Calu3 (cell line): ENCODE data around the gene CRYGB. TPM values are rescaled to one million over a fixed set of nuclear protein-coding genes. Genes with fewer than 3 reads are reported as not detected.

ENCODE experiments used
- BruUV-seq: library from RNA; stranded (reverse); fragments of 400-500 nt; replicated peaks from 2 replicates; lab custom pipeline; 2021; lab: Mats Ljungman, UMichigan
- CTCF ChIA-PET: fragments of 300-600 bp; sonication (Branson Sonifier 250); formaldehyde crosslinking; loops from one replicate; lab custom pipeline; 2022; ENCODE audit warnings: antibody characterized with exemption; lab: Charles Lee
- DNase-seq: peaks from one replicate; pipeline ENCODE4 v3.0.0; 2022
- H3K27ac Mint-ChIP-seq: one replicate; pipeline ENCODE4 v1.8.0; 2022; ENCODE audit warnings: mixed read lengths; ENCODE audit not compliant: unreplicated experiment
- H3K27me3 Mint-ChIP-seq: one replicate; pipeline ENCODE4 v1.8.0; 2022; ENCODE audit warnings: mixed read lengths; ENCODE audit not compliant: unreplicated experiment
- H3K36me3 Mint-ChIP-seq: one replicate; pipeline ENCODE4 v1.8.0; 2022; ENCODE audit warnings: mild to moderate bottlenecking, moderate library complexity, mixed read lengths; ENCODE audit not compliant: insufficient read depth, unreplicated experiment
- H3K4me1 Mint-ChIP-seq: one replicate; pipeline ENCODE4 v1.8.0; 2022; ENCODE audit warnings: mild to moderate bottlenecking, low read depth, mixed read lengths; ENCODE audit not compliant: unreplicated experiment
- H3K4me3 Mint-ChIP-seq: one replicate; pipeline ENCODE4 v1.8.0; 2022; ENCODE audit warnings: mild to moderate bottlenecking, low read depth, moderate library complexity, mixed read lengths; ENCODE audit not compliant: unreplicated experiment
- H3K9me3 Mint-ChIP-seq: one replicate; pipeline ENCODE4 v1.8.0; 2022; ENCODE audit warnings: low read depth, mixed read lengths; ENCODE audit not compliant: unreplicated experiment
- intact Hi-C: fragments of 100-400 bp; cut with micrococcal nuclease; formaldehyde crosslinking; loops from one replicate; pipeline ENCODE4 v1.10.0; 2022; ENCODE audit not compliant: unreplicated experiment
- total RNA-seq: library from RNA; stranded (reverse); gene quantifications from 2 replicates; pipeline ENCODE4 v1.2.3, GENCODE V29; 2022
- TF ChIP-seq, protein P1 (sequence below): fragments of 200-600 bp; IDR thresholded peaks from one replicate; pipeline ENCODE4 v1.8.0; 2022; ENCODE audit warnings: antibody characterized with exemption; ENCODE audit not compliant: unreplicated experiment

CRYGB gene
- total RNA-seq, 1 experiment from 2014 or later, result not detected

DNA sequence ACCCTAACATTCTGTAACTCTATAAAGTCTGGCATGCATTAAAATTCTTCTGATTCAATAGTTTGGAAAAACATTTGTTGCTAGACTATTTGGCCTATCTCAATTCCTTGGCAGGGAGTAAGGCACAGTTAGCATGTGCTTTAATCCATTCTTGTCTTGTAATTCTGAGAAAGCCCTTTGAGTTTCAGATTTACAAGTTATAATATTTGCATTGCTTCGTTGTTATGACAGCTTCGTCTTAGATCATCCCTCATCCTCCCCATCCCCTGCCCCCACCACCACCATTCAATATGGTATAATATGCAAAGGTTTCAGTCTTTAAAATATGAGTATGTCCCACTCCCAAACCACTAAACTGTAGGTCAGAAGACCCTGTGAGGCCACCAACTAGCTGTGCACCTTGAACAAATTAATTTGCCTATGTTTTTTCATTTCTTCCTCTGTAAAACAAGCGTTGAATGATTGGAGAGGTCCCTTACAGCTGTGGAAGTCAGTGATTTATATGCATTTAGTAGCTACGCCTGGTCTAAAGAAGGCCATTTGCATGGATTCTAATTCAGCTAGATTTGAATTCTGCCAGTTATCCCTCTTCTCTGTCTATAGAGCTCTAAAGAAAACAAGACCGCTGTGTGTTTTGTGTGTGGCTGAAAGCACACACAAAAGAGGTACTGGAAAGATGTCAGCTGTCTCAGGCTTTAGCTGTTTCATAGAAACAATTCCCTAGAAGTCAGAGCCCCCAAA lies 43.3 kb upstream of the CRYGB start:
- H3K27me3 Mint-ChIP-seq, result no peaks in the 10 kb centered on the region
- H3K36me3 Mint-ChIP-seq, result peaks cover 9% of the 10 kb centered on the region
- TF ChIP-seq, protein P1, sequence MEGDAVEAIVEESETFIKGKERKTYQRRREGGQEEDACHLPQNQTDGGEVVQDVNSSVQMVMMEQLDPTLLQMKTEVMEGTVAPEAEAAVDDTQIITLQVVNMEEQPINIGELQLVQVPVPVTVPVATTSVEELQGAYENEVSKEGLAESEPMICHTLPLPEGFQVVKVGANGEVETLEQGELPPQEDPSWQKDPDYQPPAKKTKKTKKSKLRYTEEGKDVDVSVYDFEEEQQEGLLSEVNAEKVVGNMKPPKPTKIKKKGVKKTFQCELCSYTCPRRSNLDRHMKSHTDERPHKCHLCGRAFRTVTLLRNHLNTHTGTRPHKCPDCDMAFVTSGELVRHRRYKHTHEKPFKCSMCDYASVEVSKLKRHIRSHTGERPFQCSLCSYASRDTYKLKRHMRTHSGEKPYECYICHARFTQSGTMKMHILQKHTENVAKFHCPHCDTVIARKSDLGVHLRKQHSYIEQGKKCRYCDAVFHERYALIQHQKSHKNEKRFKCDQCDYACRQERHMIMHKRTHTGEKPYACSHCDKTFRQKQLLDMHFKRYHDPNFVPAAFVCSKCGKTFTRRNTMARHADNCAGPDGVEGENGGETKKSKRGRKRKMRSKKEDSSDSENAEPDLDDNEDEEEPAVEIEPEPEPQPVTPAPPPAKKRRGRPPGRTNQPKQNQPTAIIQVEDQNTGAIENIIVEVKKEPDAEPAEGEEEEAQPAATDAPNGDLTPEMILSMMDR, result no peak
- peaks cover 14% of the 10 kb centered on the region for H3K4me1 Mint-ChIP-seq
- H3K9me3 Mint-ChIP-seq, result no peaks in the 10 kb centered on the region
- intact Hi-C loops, result no loop called here
- H3K27ac Mint-ChIP-seq, result no peak overlapping the region
- no peak for DNase-seq
- BruUV-seq, result no TSS peak
- no peak overlapping the region for H3K4me3 Mint-ChIP-seq
- CTCF ChIA-PET, result no interaction called here

DNA sequence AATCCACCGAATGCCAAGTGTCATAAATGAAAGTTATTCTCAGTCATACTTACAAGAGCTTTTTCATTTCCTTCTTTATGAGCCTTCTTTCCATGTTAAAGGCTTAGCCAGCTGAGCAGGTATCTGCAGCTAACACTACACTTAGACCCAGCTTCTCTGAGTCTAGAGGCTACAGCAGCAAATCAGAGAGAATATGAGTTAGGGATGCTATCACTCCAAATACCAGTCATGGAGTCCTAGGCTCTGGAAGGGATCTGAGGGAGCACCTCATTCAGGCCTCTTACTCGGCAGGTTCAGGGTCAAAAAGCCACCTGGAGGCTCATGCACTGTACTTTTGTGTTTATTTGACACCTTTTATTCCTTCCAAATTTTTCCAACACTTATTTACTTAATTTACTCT lies 40.9 kb upstream of the CRYGB start:
- H3K36me3 Mint-ChIP-seq, result no peaks in the 10 kb centered on the region
- H3K4me1 Mint-ChIP-seq, result no peaks in the 10 kb centered on the region
- no peak overlapping the region for H3K27ac Mint-ChIP-seq
- no peak overlapping the region for H3K4me3 Mint-ChIP-seq
- CTCF ChIA-PET, result no interaction called here
- intact Hi-C loops, result no loop called here
- no TSS peak for BruUV-seq
- TF ChIP-seq, protein P1, result no peak
- no peaks in the 10 kb centered on the region for H3K27me3 Mint-ChIP-seq
- no peaks in the 10 kb centered on the region for H3K9me3 Mint-ChIP-seq
- no peak for DNase-seq

DNA sequence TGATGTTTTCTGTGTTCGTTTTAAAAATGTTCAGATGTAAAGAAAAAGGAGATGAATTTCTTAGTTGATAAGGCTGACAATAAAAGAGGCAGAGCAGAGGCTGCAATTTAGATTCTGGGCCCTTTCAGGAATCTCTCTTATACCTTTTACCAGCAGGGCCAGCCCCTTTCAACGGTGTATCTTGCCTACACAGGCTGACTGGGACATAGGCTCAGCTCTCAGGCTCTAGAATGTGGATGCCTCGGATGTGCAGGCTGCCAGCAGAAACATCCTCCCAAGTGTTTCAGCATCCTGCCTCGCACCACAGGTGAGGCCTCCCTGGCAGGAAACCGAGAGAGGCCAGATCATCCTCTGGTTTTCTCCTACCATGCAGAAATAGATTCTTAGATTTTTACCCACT lies 40.5 kb upstream of the CRYGB start:
- TF ChIP-seq, protein P1, result no peak
- CTCF ChIA-PET, result no interaction called here
- Mint-ChIP-seq H3K27me3 (no peaks in the 10 kb centered on the region), H3K27ac (no peak overlapping the region), H3K9me3 (no peaks in the 10 kb centered on the region), H3K36me3 (no peaks in the 10 kb centered on the region), H3K4me1 (no peaks in the 10 kb centered on the region), H3K4me3 (no peak overlapping the region)
- no TSS peak for BruUV-seq
- intact Hi-C loops, result no loop called here
- DNase-seq, result no peak

DNA sequence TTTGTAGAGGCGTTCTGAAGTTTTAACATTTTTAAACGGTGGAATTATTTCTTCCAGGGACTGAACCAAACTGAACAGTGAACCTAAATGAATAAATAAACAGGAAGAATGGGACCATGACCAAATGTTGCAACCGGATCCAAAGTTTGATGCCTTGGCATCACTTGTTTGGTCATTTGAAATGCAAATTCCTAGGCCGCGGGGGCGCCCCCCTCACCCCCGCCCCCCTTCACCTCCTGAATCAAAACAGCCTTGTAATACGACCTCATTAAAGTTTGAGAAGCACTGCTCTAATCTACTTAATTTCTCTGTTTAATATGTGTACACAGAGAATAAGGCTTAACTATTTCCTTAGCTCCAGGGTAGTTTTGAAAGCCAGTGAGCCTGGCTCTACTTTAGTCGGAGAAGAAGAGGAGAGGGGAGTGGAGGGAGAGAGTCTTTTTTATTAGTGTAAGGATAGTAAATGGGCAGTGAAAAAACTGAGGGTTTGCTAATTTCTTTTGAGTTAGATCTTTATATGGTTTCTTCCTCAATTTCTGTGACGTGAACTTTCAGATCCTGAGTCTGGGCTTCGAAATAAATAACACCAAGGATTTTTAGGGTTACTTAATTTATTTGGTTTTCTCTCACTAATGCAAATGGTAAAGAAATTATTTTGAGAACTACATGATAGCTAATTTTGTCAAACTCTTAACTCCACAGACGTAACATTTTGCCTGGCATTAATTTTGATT lies 38.2 kb upstream of the CRYGB start:
- CTCF ChIA-PET, result no interaction called here
- H3K36me3 Mint-ChIP-seq, result no peaks in the 10 kb centered on the region
- no peak for DNase-seq
- intact Hi-C loops, result no loop called here
- H3K9me3 Mint-ChIP-seq, result no peaks in the 10 kb centered on the region
- H3K4me1 Mint-ChIP-seq, result peaks cover 10% of the 10 kb centered on the region
- H3K27ac Mint-ChIP-seq, result no peak overlapping the region
- no peaks in the 10 kb centered on the region for H3K27me3 Mint-ChIP-seq
- H3K4me3 Mint-ChIP-seq, result no peak overlapping the region
- BruUV-seq, result no TSS peak
- TF ChIP-seq, protein P1, result no peak
